Psoas muscle (tissue), 8 donors: ENCODE results near the gene CUX1. TPM values are rescaled to one million over a fixed set of nuclear protein-coding genes. Genes with fewer than 3 reads are reported as not detected.
"Not testable (repeated sequence)": the region's sequence is repeated elsewhere in the genome, so short reads cannot be mapped to it uniquely, and the experiment has no call there.

Source experiments
- ATAC-seq, 4 donors: fragments of 200-7000 bp; cut with Tn5 transposase; one replicate each; pipeline ENCODE4 v1.9.1; 2020; ENCODE audit warnings: moderate library complexity in 3 of 4, mild to moderate bottlenecking in 2 of 4
- DNase-seq, 2 donors: peaks; one replicate each; pipeline ENCODE4 v3.0.0-alpha.2; 2020
- H3K27ac ChIP-seq: fragments of 200-600 bp; one replicate; pipeline ENCODE4 v1.8.0; 2022
- H3K27me3 ChIP-seq, 3 donors: fragments of 200-600 bp in 1 of 3; one replicate each; pipeline versions ENCODE4 v1.6.1 to v1.8.0; 2013 to 2022; ENCODE audit warnings: low read length in 2 of 3, mild to moderate bottlenecking in 2 of 3, moderate library complexity in 1 of 3; ENCODE audit not compliant: insufficient read depth in 3 of 3
- H3K36me3 ChIP-seq, 2 donors: fragments of 200-600 bp in 1 of 2; one replicate each; pipeline versions ENCODE4 v1.6.1 to v1.8.0; 2013 to 2022; ENCODE audit warnings: low read depth in 1 of 2, mild to moderate bottlenecking in 1 of 2, moderate library complexity in 1 of 2; ENCODE audit not compliant: insufficient read depth in 1 of 2
- H3K4me1 ChIP-seq: fragments of 200-600 bp; one replicate; pipeline ENCODE4 v1.8.0; 2022
- H3K4me3 ChIP-seq: fragments of 200-600 bp; one replicate; pipeline ENCODE4 v1.8.0; 2022; ENCODE audit warnings: mild to moderate bottlenecking
- H3K9me3 ChIP-seq: fragments of 200-600 bp; one replicate; pipeline ENCODE4 v1.8.0; 2022
- CTCF ChIP-seq: fragments of 200-600 bp; IDR thresholded peaks from one replicate; pipeline ENCODE4 v1.8.0; 2022; ENCODE audit warnings: antibody characterized with exemption
- WGBS, 3 donors: extraction: QIAGEN DNeasy Blood & Tissue Kit; methylation state at CpG; one replicate each; pipeline versions ENCODE4 v1.1.6 to v1.1.7; 2013; 5-methylcytosine and 5-hydroxymethylcytosine counted together
- intact Hi-C, 2 donors: fragments of 100-400 bp; cut with DNase I; formaldehyde crosslinking; loops; one replicate each; pipeline versions ENCODE4 v1.11.0 to v1.14.2; 2022
- polyA plus RNA-seq, 3 donors: library from polyadenylated mRNA; stranded (reverse); fragments of 200-250 nt; gene quantifications; one replicate each; pipeline ENCODE4 v1.2.3, GENCODE V29; 2013
- total RNA-seq, 4 donors: library from RNA; stranded (reverse); fragmentation: NEBNext Ultra II Directional in 2 of 4; extraction: Animal tissue kit (Norgen Biotek cat#: 25700) in 2 of 4; gene quantifications; one replicate each; pipeline versions ENCODE4 v1.2.1 to v1.2.4, GENCODE V29; 2021 to 2023
- donor health status: healthy with polysubstance abuse.
- donor health status: DM: no; HTN: no; CAD: no; lungs with moderate emphysema.
- donor health status: Bipolar disorder and iron deficiency.
- donor health status: healthy.
- donor health status: DM: yes; HTN: yes; CAD: no.
- donor health status: DM: no; HTN: no; CAD: no.
- donor health status: DM: no; HTN: no; CAD: no.
- donor health status: DM: yes; HTN: yes; CAD: no.

CUX1 gene
- total and polyA plus RNA-seq, 7 donors = 12.5 to 95.6 (median 72.4) TPM

GRCh38 chr7:101832205-101832631 lies 14.8 kb downstream of the CUX1 start:
- DNase-seq = no peak
- intact Hi-C loops = no loop called here
- H3K4me1 ChIP-seq = peaks cover 24% of the 10 kb centered on the region
- no peak for ATAC-seq
- no peaks in the 10 kb centered on the region for H3K9me3 ChIP-seq
- WGBS, 3 donors = 84 to 93% (median 89%) methylated on average over 13 to 14 of the region's 14 CpGs
- no peaks in the 10 kb centered on the region for H3K36me3 ChIP-seq
- no peaks in the 10 kb centered on the region for H3K27me3 ChIP-seq
- no peak for TF ChIP-seq CTCF
- no peak overlapping the region for H3K4me3 ChIP-seq
- H3K27ac ChIP-seq = no peak overlapping the region

- H3K9me3 ChIP-seq = no peaks in the 10 kb centered on the region
- H3K27ac ChIP-seq = no peak overlapping the region
- no peak for ATAC-seq
- no peaks in the 10 kb centered on the region for H3K36me3 ChIP-seq
- DNase-seq = no peak
- no peaks in the 10 kb centered on the region for H3K27me3 ChIP-seq
- WGBS, 3 donors = 96 to 98% (median 96%) methylated on average over 14 of the region's 14 CpGs
- no peak overlapping the region for H3K4me3 ChIP-seq
- peaks cover 22% of the 10 kb centered on the region for H3K4me1 ChIP-seq
- TF ChIP-seq CTCF = no peak
- intact Hi-C loops = no loop called here
Observed at GRCh38 chr7:101832685-101833375, 15.4 kb downstream of the CUX1 start.

GRCh38 chr7:101833799-101834198 lies 16.4 kb downstream of the CUX1 start:
- no peak for TF ChIP-seq CTCF
- Histone ChIP-seq H3K9me3 (no peaks in the 10 kb centered on the region), H3K4me1 (peaks cover 16% of the 10 kb centered on the region), H3K4me3 (no peak overlapping the region), H3K27me3 (no peaks in the 10 kb centered on the region), H3K27ac (no peak overlapping the region), H3K36me3 (no peaks in the 10 kb centered on the region)
- DNase-seq = no peak
- 57 to 76% (median 61%) methylated on average over 9 of the region's 9 CpGs for WGBS, 3 donors
- intact Hi-C loops = no loop called here
- ATAC-seq = peak in 2 of 4 donors; percentile 21 to 23

- DNase-seq (no peak), ATAC-seq (no peak)
- no peak overlapping the region for H3K4me3 ChIP-seq
- no peaks in the 10 kb centered on the region for H3K27me3 ChIP-seq
- no peak for TF ChIP-seq CTCF
- intact Hi-C loops = no loop called here
- WGBS, 3 donors = 97 to 98% (median 98%) methylated on average over 12 of the region's 12 CpGs
- H3K27ac ChIP-seq = no peak overlapping the region
- no peaks in the 10 kb centered on the region for H3K9me3 ChIP-seq
- H3K4me1 ChIP-seq = peaks cover 15% of the 10 kb centered on the region
- no peaks in the 10 kb centered on the region for H3K36me3 ChIP-seq
Observed at GRCh38 chr7:101835136-101835535, 17.7 kb downstream of the CUX1 start.

GRCh38 chr7:101837433-101837832 lies 20.0 kb downstream of the CUX1 start:
- WGBS, 3 donors = 90 to 93% (median 91%) methylated on average over 7 of the region's 7 CpGs
- H3K4me3 ChIP-seq, H3K36me3 ChIP-seq, ATAC-seq, H3K9me3 ChIP-seq, intact Hi-C loops, H3K27ac ChIP-seq, DNase-seq, H3K27me3 ChIP-seq: not testable (repeated sequence)
- peaks cover 19% of the 10 kb centered on the region for H3K4me1 ChIP-seq
